HepG2 (cell line): Measurements from ENCODE around the gene TBC1D10B. TPM values are rescaled to one million over a fixed set of nuclear protein-coding genes. Genes with fewer than 3 reads are reported as not detected.

Source experiments
- ATAC-seq: fragments of 200-7000 bp; cut with Tn5 transposase; 3 replicates; pipeline ENCODE4 v1.9.1; 2020; ENCODE audit warnings: mild to moderate bottlenecking, moderate library complexity
- BruUV-seq: library from RNA; stranded (reverse); fragments of 400-500 nt; replicated peaks from 2 replicates; lab custom pipeline; 2021; lab: Mats Ljungman, UMichigan
- CTCF ChIA-PET: fragments of 300-600 bp; formaldehyde crosslinking; extraction: SDS; loops from one replicate; lab custom pipeline; 2021; ENCODE audit warnings: low total read pairs, inconsistent platforms, low intra/inter-chr PET ratio; lab: Yijun Ruan, JAX
- POLR2A ChIA-PET: fragments of 350-600 bp; sonication (Branson Sonifier 250); formaldehyde crosslinking; loops from one replicate; lab custom pipeline; 2020; ENCODE audit warnings: antibody characterized with exemption, inconsistent platforms; lab: Yijun Ruan, JAX
- DNase-seq: peaks from one replicate; pipeline ENCODE4 v3.0.0-alpha.2; 2015; ENCODE audit warnings: low spot score
- FAIRE-seq: peaks from 3 replicates; lab custom pipeline; 2011; peaks lifted over from hg19 to GRCh38; lab: Jason Lieb, UNC
- H2AFZ ChIP-seq: one replicate; pipeline ENCODE4 v1.6.1; 2011; ENCODE audit warnings: low read length, inconsistent platforms
- H3K27ac ChIP-seq: fragments of 300-600 bp; 3 replicates; pipeline ENCODE4 v1.8.0; 2011; ENCODE audit warnings: mixed run types, mild to moderate bottlenecking, mixed read lengths, low read length, inconsistent platforms; ENCODE audit not compliant: insufficient read depth; ENCODE audit errors: extremely low read length
- H3K27me3 ChIP-seq, 2 experiments: fragments of 200-600 bp in 1 of 2; 2 replicates in 1 of 2; 3 replicates in 1 of 2; pipeline versions ENCODE4 v1.6.0 to v1.8.0; 2011; ENCODE audit warnings: low read length in 2 of 2, mild to moderate bottlenecking in 2 of 2, moderate library complexity in 2 of 2, inconsistent platforms in 1 of 2; ENCODE audit not compliant: insufficient read depth in 2 of 2, control insufficient read depth in 1 of 2
- H3K36me3 ChIP-seq, 2 experiments: fragments of 200-600 bp in 1 of 2; replicated peaks in 1 of 2; 2 replicates in 1 of 2; 3 replicates in 1 of 2; pipeline versions ENCODE4 v1.5.1 to v1.8.0; 2011; ENCODE audit warnings: low read length in 2 of 2, inconsistent platforms in 1 of 2; ENCODE audit not compliant: insufficient read depth in 2 of 2, control insufficient read depth in 1 of 2
- H3K4me1 ChIP-seq: 2 replicates; pipeline ENCODE4 v1.5.1; 2012; ENCODE audit warnings: low read length, inconsistent platforms; ENCODE audit not compliant: insufficient read depth
- H3K4me2 ChIP-seq: 2 replicates; pipeline ENCODE4 v1.6.0; 2011; ENCODE audit warnings: low read depth, low read length, inconsistent platforms
- H3K4me3 ChIP-seq, 3 experiments: fragments of 200-600 bp in 1 of 3; sonication (generic), shearing (Covaris generic) in 1 of 3; replicated peaks in 1 of 3; 2 replicates each; pipeline ENCODE4 v1.5.1; 2011 to 2016; ENCODE audit warnings: low read length in 3 of 3, inconsistent platforms in 2 of 3, low read depth in 2 of 3, mild to moderate bottlenecking in 2 of 3, control low read depth in 1 of 3, mixed read lengths in 1 of 3; ENCODE audit not compliant: insufficient read depth in 1 of 3
- H3K79me2 ChIP-seq: one replicate; pipeline ENCODE4 v1.6.1; 2011; ENCODE audit warnings: low read length, inconsistent platforms; ENCODE audit not compliant: insufficient read depth
- H3K9ac ChIP-seq: 2 replicates; pipeline ENCODE4 v1.6.0; 2011; ENCODE audit warnings: mild to moderate bottlenecking, low read depth, low read length, inconsistent platforms; ENCODE audit not compliant: insufficient read depth
- H3K9me3 ChIP-seq: 2 replicates; pipeline ENCODE4 v1.5.1; 2012; ENCODE audit warnings: mild to moderate bottlenecking, low read length
- H4K20me1 ChIP-seq: 2 replicates; pipeline ENCODE4 v1.6.0; 2011; ENCODE audit warnings: inconsistent platforms, mild to moderate bottlenecking, low read length, moderate library complexity; ENCODE audit not compliant: insufficient read depth
- CERS6 ChIP-seq: sonication (generic); formaldehyde crosslinking; IDR thresholded peaks from 2 replicates; pipeline ENCODE4 v1.5.0; 2020; ENCODE audit warnings: missing genetic modification reagents
- GMEB2 ChIP-seq: IDR thresholded peaks from 2 replicates; pipeline ENCODE4 v1.6.1; 2016; ENCODE audit warnings: missing biosample characterization, missing genetic modification reagents, low read depth
- KLF13 ChIP-seq: sonication (generic); formaldehyde crosslinking; IDR thresholded peaks from 2 replicates; pipeline ENCODE4 v1.4.0; 2020; ENCODE audit warnings: mild to moderate bottlenecking, missing genetic modification reagents
- NBN ChIP-seq: fragments of 450-650 bp; conservative IDR thresholded peaks from 2 replicates; pipeline ENCODE4 v1.6.1; 2017
- YY1 ChIP-seq: IDR thresholded peaks from 2 replicates; pipeline ENCODE4 v1.6.1; 2011; ENCODE audit warnings: low read length, low read depth, moderate library complexity, mild to moderate bottlenecking; ENCODE audit not compliant: insufficient read depth, insufficient replicate concordance
- ZNF160 ChIP-seq: sonication (generic); formaldehyde crosslinking; IDR thresholded peaks from 2 replicates; pipeline ENCODE4 v1.8.0; 2022; ENCODE audit warnings: mild to moderate bottlenecking, inconsistent platforms, missing genetic modification reagents
- WGBS: methylation state at CpG from one replicate; pipeline ENCODE4 v1.1.6; 2017; ENCODE audit warnings: low lambda C conversion rate; 5-methylcytosine and 5-hydroxymethylcytosine counted together
- in situ Hi-C: cut with HindIII; loops from 2 replicates; pipeline ENCODE4 v1.10.0; 2017; ENCODE audit warnings: low pct_unique_long_range_greater_than_20kb; ENCODE audit not compliant: extremely low pct_ligation_motif_present
- intact Hi-C: fragments of 100-400 bp; cut with micrococcal nuclease; formaldehyde crosslinking; loops from one replicate; pipeline ENCODE4 v1.10.0; 2022; ENCODE audit not compliant: unreplicated experiment
- polyA plus RNA-seq, 8 experiments: library from polyadenylated mRNA; depleted of rRNA in 3 of 8; stranded (reverse) in 7 of 8; unstranded in 1 of 8; fragments of >200 nt; fragmentation: Illumina TruSeq in 4 of 8; extraction: Trizol in 4 of 8; gene quantifications; 2 replicates each; pipeline versions ENCODE4 v1.2.1 to v1.2.3, GENCODE V29; 2011 to 2016; ENCODE audit warnings: low read depth in 4 of 8, missing spikeins in 1 of 8, mixed read lengths in 1 of 8; ENCODE audit not compliant: insufficient read depth in 1 of 8
- total RNA-seq, 5 experiments: library from RNA; depleted of rRNA; stranded (reverse); fragments of >200 nt; fragmentation: Illumina TruSeq; extraction: Trizol; gene quantifications; 2 replicates each; pipeline ENCODE4 v1.2.3, GENCODE V29; 2016; ENCODE audit warnings: low read depth in 1 of 5

TBC1D10B gene
- total and polyA plus RNA-seq, 2 of the 13 experiments (the other 11 are each of a cell fraction or from before 2014, with no cell fraction given): 15.7 to 24.8 TPM

- no peak for TF ChIP-seq GMEB2 (CRISPR knock-in tag)
- no peak for TF ChIP-seq NBN
- no peak for TF ChIP-seq ZNF160 (CRISPR knock-in tag)
- TF ChIP-seq CERS6 (CRISPR knock-in tag): no peak
Observed at GRCh38 chr16:30416047-30416603, 45.8 kb upstream of the TBC1D10B start (continued).

DNA sequence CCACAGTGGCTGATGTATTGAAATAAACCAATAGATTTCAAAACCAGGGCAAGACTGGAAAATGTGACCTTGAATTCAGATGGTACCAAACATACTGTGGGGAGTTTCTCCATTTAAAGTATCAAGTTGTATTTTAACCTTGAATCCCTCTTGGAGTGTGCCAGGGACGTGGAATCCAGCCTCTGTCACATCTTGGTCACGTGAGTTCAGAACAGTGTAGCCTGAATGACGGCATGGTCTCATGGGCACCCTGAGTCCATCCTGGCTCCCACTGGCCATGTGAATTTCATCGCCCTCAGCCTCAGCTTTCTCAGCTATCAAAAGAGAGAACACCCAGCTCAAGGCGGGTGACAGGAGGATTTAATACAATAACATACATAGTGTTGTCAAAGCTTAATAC, 43.9 kb upstream of the TBC1D10B start:
- in situ Hi-C loops (no loop called here), intact Hi-C loops (no loop called here)
- ChIA-PET CTCF (no interaction called here), POLR2A (interaction anchor here (0.7 kb wide), 1 partner anchor 78 kb away, joined by 3 read pairs; no protein-coding TSS in a partner anchor)
- no peak overlapping the region for H3K4me2 ChIP-seq
- ATAC-seq (no peak), FAIRE-seq (no peak), DNase-seq (no peak)
- H3K9me3 ChIP-seq: no peaks in the 10 kb centered on the region
- H3K79me2 ChIP-seq: peaks cover 5% of the 10 kb centered on the region
- peak overlapping the region; percentile 10 for H3K27ac ChIP-seq
- H3K9ac ChIP-seq: no peak overlapping the region
- no TSS peak for BruUV-seq
- H2AFZ ChIP-seq: no peak overlapping the region
- 96% methylated on average over 5 of the region's 5 CpGs for WGBS
- peaks cover 18% of the 10 kb centered on the region for H3K4me1 ChIP-seq
- H3K4me3 ChIP-seq: no peak overlapping the region
- H4K20me1 ChIP-seq: no peaks in the 10 kb centered on the region
- peaks cover 21 to 44% of the 10 kb centered on the region in 2 experiments for H3K36me3 ChIP-seq
- H3K27me3 ChIP-seq: no peaks in the 10 kb centered on the region
- no peak for TF ChIP-seq KLF13 (CRISPR knock-in tag)
- TF ChIP-seq YY1: no peak
